Hindlimb muscle (tissue), 1 donor: Measurements from ENCODE around the gene CXCL5. TPM values are rescaled to one million over a fixed set of nuclear protein-coding genes. Genes with fewer than 3 reads are reported as not detected.

ENCODE experiments used
- DNase-seq: peaks from one replicate; pipeline ENCODE4 v3.0.0-alpha.2; 2013
- polyA plus RNA-seq: library from polyadenylated mRNA; unstranded; fragments of 120-200 nt; gene quantifications from one replicate; pipeline ENCODE4 v1.2.1, GENCODE V29; 2013; ENCODE audit not compliant: insufficient read length

Gene CXCL5
- 0.15 TPM for polyA plus RNA-seq

GRCh38 chr4:73998040-73999011 is at the start of gene CXCL5:
Gene CXCL5, minus strand, starts transcription at chr4:73998677. Its CDS starts 96 bp downstream, at chr4:73998581.
- peak; percentile 31 for DNase-seq

- DNase-seq: no peak
Observed at GRCh38 chr4:74047152-74047551, 48.7 kb upstream of the CXCL5 start.

- DNase-seq: no peak
Observed at GRCh38 chr4:74045772-74046171, 47.3 kb upstream of the CXCL5 start.

- DNase-seq: no peak
Observed at GRCh38 chr4:74045247-74045646, 46.8 kb upstream of the CXCL5 start.

GRCh38 chr4:74044677-74045076 is 46.2 kb upstream of the CXCL5 start:
- no peak for DNase-seq

- no peak for DNase-seq
Observed at GRCh38 chr4:74042681-74043080, 44.2 kb upstream of the CXCL5 start.

- no peak for DNase-seq
Observed at GRCh38 chr4:74041418-74041817, 42.9 kb upstream of the CXCL5 start.

GRCh38 chr4:74039315-74039763 is 40.9 kb upstream of the CXCL5 start:
- DNase-seq: no peak

GRCh38 chr4:74038425-74039314 is 40.2 kb upstream of the CXCL5 start, which contains the start of gene CXCL3:
Gene CXCL3, minus strand, starts transcription at chr4:74038689. Its CDS starts 78 bp downstream, at chr4:74038611.
- peak; percentile 60 for DNase-seq

- no peak for DNase-seq
Observed at GRCh38 chr4:74038086-74038424, 39.6 kb upstream of the CXCL5 start.

- DNase-seq: no peak
Observed at GRCh38 chr4:74037076-74037955, 38.8 kb upstream of the CXCL5 start.

- DNase-seq: no peak
Observed at GRCh38 chr4:74033739-74034138, 35.3 kb upstream of the CXCL5 start.

GRCh38 chr4:74032064-74032463 is 33.6 kb upstream of the CXCL5 start:
- DNase-seq: no peak

- no peak for DNase-seq
Observed at GRCh38 chr4:74031576-74031975, 33.1 kb upstream of the CXCL5 start.

- no peak for DNase-seq
Observed at GRCh38 chr4:74030285-74030684, 31.8 kb upstream of the CXCL5 start.

GRCh38 chr4:74028504-74028903 is 30.0 kb upstream of the CXCL5 start:
- no peak for DNase-seq

- no peak for DNase-seq
Observed at GRCh38 chr4:74023709-74024108, 25.2 kb upstream of the CXCL5 start.

- no peak for DNase-seq
Observed at GRCh38 chr4:74021601-74022000, 23.1 kb upstream of the CXCL5 start.

- no peak for DNase-seq
Observed at GRCh38 chr4:74018771-74019170, 20.3 kb upstream of the CXCL5 start.

GRCh38 chr4:74018116-74018515 is 19.6 kb upstream of the CXCL5 start:
- DNase-seq: no peak

GRCh38 chr4:74016068-74016467 is 17.6 kb upstream of the CXCL5 start:
- DNase-seq: no peak

GRCh38 chr4:74015126-74015780 is 16.8 kb upstream of the CXCL5 start:
- DNase-seq: no peak
